ENCODE measurements around the gene RHBDD2.

DNA sequence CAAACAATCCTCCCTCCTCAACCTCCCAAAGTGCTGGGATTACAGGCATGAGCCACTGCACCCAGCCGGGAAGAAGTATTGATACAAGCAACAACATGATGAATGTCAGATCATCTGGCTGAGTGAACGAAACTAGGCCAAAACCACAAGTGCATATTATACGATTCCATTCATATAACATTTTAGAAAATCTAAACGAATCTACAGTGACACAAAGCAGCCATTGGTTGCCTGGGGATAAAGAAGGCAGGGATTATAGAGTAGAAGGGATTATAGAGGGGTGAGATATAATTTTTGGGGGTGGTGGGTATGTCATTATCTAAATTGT is 11.5 kb upstream of the RHBDD2 start:
- TF ChIP-seq GLIS3 (CRISPR knock-in tag; IDR thresholded peaks at IDR 0.05) (no peak), CSDC2 (CRISPR knock-in tag; IDR thresholded peaks at IDR 0.05) (no peak), PPARA (CRISPR knock-in tag; IDR thresholded peaks at IDR 0.05; ENCODE audit: borderline replicate concordance) (no peak), ARNTL (CRISPR knock-in tag; IDR thresholded peaks at IDR 0.05; ENCODE audit: borderline replicate concordance, low read depth) (no peak), ZFP3 (CRISPR knock-in tag; IDR thresholded peaks at IDR 0.05) (no peak), ZNF565 (CRISPR knock-in tag; conservative IDR thresholded peaks at IDR 0.05; ENCODE audit: low read depth) (no peak)

All from SK-N-SH treated with all-trans-retinoic acid at 6 μM for 48 hours (cell line).